Parathyroid adenoma (tissue), 2 donors: ENCODE data around the gene HDGF.

Source experiments
- H2AFZ ChIP-seq: fragments of 300-600 bp; sonication (generic); one replicate; pipeline ENCODE4 v1.7.0; 2017; ENCODE audit warnings: antibody characterized with exemption, mild to moderate bottlenecking
- H3K27ac ChIP-seq: fragments of 300-600 bp; sonication (generic); one replicate; pipeline ENCODE4 v1.7.0; 2017
- H3K27me3 ChIP-seq: fragments of 300-600 bp; sonication (generic); one replicate; pipeline ENCODE4 v1.7.0; 2017; ENCODE audit warnings: low read length; ENCODE audit not compliant: control insufficient read depth, insufficient read depth
- H3K36me3 ChIP-seq: fragments of 300-600 bp; sonication (generic); one replicate; pipeline ENCODE4 v1.7.0; 2017; ENCODE audit warnings: low read length; ENCODE audit not compliant: control insufficient read depth, insufficient read depth
- H3K4me1 ChIP-seq: fragments of 300-600 bp; sonication (generic); one replicate; pipeline ENCODE4 v1.7.0; 2017; ENCODE audit warnings: control low read depth
- H3K4me2 ChIP-seq: fragments of 300-600 bp; sonication (generic); one replicate; pipeline ENCODE4 v1.7.0; 2017; ENCODE audit warnings: low read length
- H3K4me3 ChIP-seq: fragments of 300-600 bp; sonication (generic); one replicate; pipeline ENCODE4 v1.7.0; 2017; ENCODE audit warnings: low read depth, low read length
- H3K79me2 ChIP-seq: fragments of 300-600 bp; sonication (generic); one replicate; pipeline ENCODE4 v1.7.0; 2017; ENCODE audit warnings: control low read depth
- H3K9ac ChIP-seq: fragments of 300-600 bp; sonication (generic); one replicate; pipeline ENCODE4 v1.7.0; 2017; ENCODE audit warnings: mild to moderate bottlenecking
- H3K9me3 ChIP-seq: fragments of 300-600 bp; sonication (generic); one replicate; pipeline ENCODE4 v1.7.0; 2017; ENCODE audit warnings: low read length; ENCODE audit not compliant: control insufficient read depth
- CTCF ChIP-seq: fragments of 300-600 bp; sonication (generic); IDR thresholded peaks from one replicate; pipeline ENCODE4 v1.7.0; 2017; ENCODE audit warnings: antibody characterized with exemption, mild to moderate bottlenecking
- donor health status: primary hyperparathyroidism.

The HDGF gene

GRCh38 chr1:156727492-156727891 is 24.0 kb downstream of the HDGF start:
- Histone ChIP-seq H3K27me3 (no peaks in the 10 kb centered on the region), H3K4me1 (no peaks in the 10 kb centered on the region), H3K4me2 (peak overlapping the region; percentile 69), H3K79me2 (peaks cover 14% of the 10 kb centered on the region), H3K27ac (no peak overlapping the region), H3K36me3 (no peaks in the 10 kb centered on the region), H3K9me3 (no peaks in the 10 kb centered on the region), H3K4me3 (peak overlapping the region; percentile 68), H2AFZ (no peak overlapping the region), H3K9ac (no peak overlapping the region)
- no peak for TF ChIP-seq CTCF

- Histone ChIP-seq H3K4me2 (peak overlapping the region; percentile 63), H3K79me2 (peaks cover 14% of the 10 kb centered on the region), H3K27ac (no peak overlapping the region), H3K4me3 (peak overlapping the region; percentile 19), H2AFZ (no peak overlapping the region), H3K27me3 (no peaks in the 10 kb centered on the region), H3K4me1 (no peaks in the 10 kb centered on the region), H3K9me3 (no peaks in the 10 kb centered on the region), H3K9ac (no peak overlapping the region), H3K36me3 (no peaks in the 10 kb centered on the region)
- peak; percentile 21 for TF ChIP-seq CTCF
Measured at GRCh38 chr1:156726549-156727226, 24.8 kb downstream of the HDGF start.

GRCh38 chr1:156725683-156726280 is 25.7 kb downstream of the HDGF start:
- no peaks in the 10 kb centered on the region for H3K4me1 ChIP-seq

GRCh38 chr1:156721535-156721934 is 29.9 kb downstream of the HDGF start:
- H3K4me1 ChIP-seq = no peaks in the 10 kb centered on the region
- H3K9ac ChIP-seq = no peak overlapping the region
- no peaks in the 10 kb centered on the region for H3K27me3 ChIP-seq
- peaks cover 14% of the 10 kb centered on the region for H3K79me2 ChIP-seq
- no peak overlapping the region for H3K4me2 ChIP-seq
- no peak overlapping the region for H2AFZ ChIP-seq
- H3K4me3 ChIP-seq = no peak overlapping the region
- no peaks in the 10 kb centered on the region for H3K9me3 ChIP-seq
- TF ChIP-seq CTCF = no peak
- H3K27ac ChIP-seq = no peak overlapping the region
- no peaks in the 10 kb centered on the region for H3K36me3 ChIP-seq

More at GRCh38 chr1:156725683-156726280, 25.7 kb downstream of the HDGF start:
- H3K36me3 ChIP-seq = no peaks in the 10 kb centered on the region
- H3K27ac ChIP-seq = no peak overlapping the region
- no peaks in the 10 kb centered on the region for H3K9me3 ChIP-seq
- H3K4me2 ChIP-seq = peak overlapping the region; percentile 63
- H3K4me3 ChIP-seq = peak overlapping the region; percentile 19
- TF ChIP-seq CTCF = peak; percentile 82
- H2AFZ ChIP-seq = no peak overlapping the region
- H3K27me3 ChIP-seq = no peaks in the 10 kb centered on the region
- no peak overlapping the region for H3K9ac ChIP-seq
- peaks cover 14% of the 10 kb centered on the region for H3K79me2 ChIP-seq

- no peak overlapping the region for H3K4me2 ChIP-seq
- no peaks in the 10 kb centered on the region for H3K9me3 ChIP-seq
- no peak overlapping the region for H3K27ac ChIP-seq
- peaks cover 14% of the 10 kb centered on the region for H3K79me2 ChIP-seq
- no peaks in the 10 kb centered on the region for H3K36me3 ChIP-seq
- no peak overlapping the region for H3K4me3 ChIP-seq
- no peaks in the 10 kb centered on the region for H3K4me1 ChIP-seq
- no peaks in the 10 kb centered on the region for H3K27me3 ChIP-seq
- H2AFZ ChIP-seq = no peak overlapping the region
- no peak overlapping the region for H3K9ac ChIP-seq
- no peak for TF ChIP-seq CTCF
Measured at GRCh38 chr1:156721131-156721530, 30.3 kb downstream of the HDGF start.
